Neuronal stem cell (in vitro differentiated cells): ENCODE data around the gene PGLYRP4.

Experiments
- DNase-seq: peaks from one replicate; pipeline ENCODE4 v3.0.0-alpha.2; 2013; ENCODE audit warnings: low spot score
- H2AFZ ChIP-seq: one replicate; pipeline ENCODE4 v1.6.1; 2013; ENCODE audit warnings: mild to moderate bottlenecking, low read length, inconsistent platforms
- H2AK5ac ChIP-seq: 2 replicates; pipeline ENCODE4 v1.6.1; 2013; ENCODE audit warnings: low read depth, mild to moderate bottlenecking, inconsistent platforms, low read length, moderate library complexity, mixed read lengths
- H2BK120ac ChIP-seq: 2 replicates; pipeline ENCODE4 v1.6.1; 2013; ENCODE audit warnings: low read depth, mild to moderate bottlenecking, inconsistent platforms, low read length, moderate library complexity, mixed read lengths
- H2BK12ac ChIP-seq: one replicate; pipeline ENCODE4 v1.6.1; 2013; ENCODE audit warnings: low read length, inconsistent platforms
- H2BK15ac ChIP-seq: 2 replicates; pipeline ENCODE4 v1.6.1; 2013; ENCODE audit warnings: mild to moderate bottlenecking, low read length, inconsistent platforms, mixed read lengths
- H2BK5ac ChIP-seq: one replicate; pipeline ENCODE4 v1.6.1; 2013; ENCODE audit warnings: inconsistent platforms, mild to moderate bottlenecking, low read length, moderate library complexity
- H3K14ac ChIP-seq: one replicate; pipeline ENCODE4 v1.6.1; 2013; ENCODE audit warnings: low read length, inconsistent platforms
- H3K18ac ChIP-seq: 2 replicates; pipeline ENCODE4 v1.6.1; 2013; ENCODE audit warnings: low read length, inconsistent platforms
- H3K23ac ChIP-seq: 2 replicates; pipeline ENCODE4 v1.6.1; 2013; ENCODE audit warnings: low read depth, mild to moderate bottlenecking, mixed read lengths, low read length, inconsistent platforms; ENCODE audit not compliant: poor library complexity
- H3K27ac ChIP-seq: replicated peaks from 3 replicates; pipeline ENCODE4 v1.5.1; 2013; ENCODE audit warnings: low read length, inconsistent platforms
- H3K27me3 ChIP-seq, 3 experiments: 2 replicates each; pipeline ENCODE4 v1.6.1; 2013; ENCODE audit warnings: low read length in 3 of 3, mild to moderate bottlenecking in 2 of 3, inconsistent platforms in 1 of 3, low read depth in 1 of 3, mixed read lengths in 1 of 3, moderate library complexity in 1 of 3; ENCODE audit not compliant: control insufficient read depth in 3 of 3, insufficient read depth in 3 of 3
- H3K36me3 ChIP-seq, 2 donors: replicated peaks in 1 of 2; 2 replicates each; pipeline ENCODE4 v1.6.1; 2013; ENCODE audit warnings: low read length in 2 of 2; ENCODE audit not compliant: control insufficient read depth in 2 of 2, insufficient read depth in 2 of 2
- H3K4ac ChIP-seq: 2 replicates; pipeline ENCODE4 v1.6.1; 2013; ENCODE audit warnings: inconsistent platforms, mild to moderate bottlenecking, low read length, moderate library complexity
- H3K4me1 ChIP-seq, 2 donors: 1 replicate in 1 of 2; 2 replicates in 1 of 2; pipeline ENCODE4 v1.6.1; 2013; ENCODE audit warnings: low read length in 2 of 2, low read depth in 1 of 2; ENCODE audit not compliant: control insufficient read depth in 2 of 2, insufficient read depth in 1 of 2
- H3K4me2 ChIP-seq: one replicate; pipeline ENCODE4 v1.6.1; 2013; ENCODE audit warnings: mild to moderate bottlenecking, low read length, inconsistent platforms; ENCODE audit not compliant: insufficient read depth, poor library complexity, severe bottlenecking
- H3K4me3 ChIP-seq, 2 donors: 2 replicates each; pipeline ENCODE4 v1.5.1; 2013; ENCODE audit warnings: low read length in 2 of 2, mild to moderate bottlenecking in 2 of 2, inconsistent platforms in 1 of 2, moderate library complexity in 1 of 2
- H3K79me1 ChIP-seq: one replicate; pipeline ENCODE4 v1.6.1; 2013; ENCODE audit warnings: low read depth, mild to moderate bottlenecking, inconsistent platforms, low read length, moderate library complexity
- H3K9ac ChIP-seq: one replicate; pipeline ENCODE4 v1.6.1; 2013; ENCODE audit warnings: mild to moderate bottlenecking, low read depth, low read length, inconsistent platforms; ENCODE audit not compliant: poor library complexity
- H3K9me3 ChIP-seq, 2 donors: replicated peaks in 1 of 2; 2 replicates each; pipeline versions ENCODE3 to v1.6.1; 2013; ENCODE audit warnings: low read length in 2 of 2, mild to moderate bottlenecking in 2 of 2, inconsistent platforms in 1 of 2, low read depth in 1 of 2, mixed read lengths in 1 of 2, moderate library complexity in 1 of 2; ENCODE audit not compliant: control insufficient read depth in 2 of 2, insufficient read depth in 1 of 2
- H4K8ac ChIP-seq: one replicate; pipeline ENCODE4 v1.6.1; 2013; ENCODE audit warnings: low read depth, mild to moderate bottlenecking, inconsistent platforms, low read length, moderate library complexity
- H4K91ac ChIP-seq: one replicate; pipeline ENCODE4 v1.6.1; 2013; ENCODE audit warnings: low read length, low read depth, mild to moderate bottlenecking, inconsistent platforms; ENCODE audit not compliant: poor library complexity
- WGBS, 2 donors: extraction: QIAGEN DNeasy Blood & Tissue Kit; methylation state at CpG; one replicate each; pipeline ENCODE4 v1.1.7; 2013; ENCODE audit warnings: missing lambda C conversion rate in 2 of 2, mixed read lengths in 1 of 2; ENCODE audit not compliant: insufficient read length in 2 of 2, insufficient replicate concordance in 1 of 2; ENCODE audit errors: extremely low coverage in 2 of 2; 5-methylcytosine and 5-hydroxymethylcytosine counted together

PGLYRP4 gene

DNA sequence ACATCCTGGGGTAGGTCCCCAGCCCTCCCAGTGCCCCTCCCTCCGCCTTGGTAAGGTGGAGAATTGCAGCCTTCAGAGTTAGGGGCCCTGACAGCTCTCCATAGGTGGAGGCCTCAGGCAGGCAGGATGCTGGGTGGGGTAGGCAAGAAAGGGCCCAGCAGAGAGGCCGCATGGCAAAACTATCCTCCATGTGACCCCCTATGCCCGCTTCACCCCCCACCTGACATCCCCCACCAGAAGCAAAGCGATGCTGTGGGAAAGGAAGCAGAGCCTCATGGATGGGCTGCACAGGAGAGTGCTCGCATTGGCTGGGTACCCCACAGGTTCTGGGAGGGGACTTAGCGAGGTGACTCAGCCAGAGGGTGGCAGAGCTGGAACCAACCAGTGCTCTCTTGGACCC, 10.6 kb upstream of the PGLYRP4 start:
- peaks cover 0 to 33% (median 0%) of the 10 kb centered on the region in 3 experiments for H3K27me3 ChIP-seq

DNA sequence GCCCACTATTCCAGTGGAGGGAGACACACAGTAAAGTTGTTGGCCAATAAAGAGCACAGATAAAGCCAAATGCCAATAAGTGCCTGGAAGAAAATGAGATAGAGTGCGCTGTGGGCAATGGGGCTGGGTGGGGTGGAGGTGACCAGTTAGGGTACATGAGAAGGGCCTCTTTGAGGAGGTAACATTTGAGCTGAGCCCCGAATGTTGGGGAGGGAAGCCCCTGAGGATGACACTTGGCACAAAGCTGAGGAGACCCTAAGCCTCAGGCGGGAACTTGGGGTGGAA, 10.0 kb upstream of the PGLYRP4 start:
- Histone ChIP-seq H3K27ac (no peak overlapping the region), H2BK12ac (no peak overlapping the region), H2BK120ac (no peak overlapping the region), H2AK5ac (no peak overlapping the region), H3K27me3 (peaks cover 0 to 33% (median 0%) of the 10 kb centered on the region in 3 experiments), H4K91ac (no peak overlapping the region), H4K8ac (no peak overlapping the region), H3K9me3 (no peaks in the 10 kb centered on the region), H2BK15ac (no peak overlapping the region), H3K14ac (no peak overlapping the region), H2AFZ (no peak overlapping the region), H3K23ac (no peak overlapping the region), H3K4ac (no peak overlapping the region), H2BK5ac (no peak overlapping the region), H3K4me3 (no peak overlapping the region), H3K18ac (no peak overlapping the region), H3K9ac (no peak overlapping the region), H3K4me2 (no peak overlapping the region), H3K4me1 (no peaks in the 10 kb centered on the region), H3K79me1 (no peaks in the 10 kb centered on the region), H3K36me3 (no peaks in the 10 kb centered on the region)
- no peak for DNase-seq
- WGBS, 2 donors, result no CpG with 5 or more reads among the region's 3 CpGs

More for the DNA sequence above, 10.6 kb upstream of the PGLYRP4 start:
- H3K9ac ChIP-seq, result no peak overlapping the region
- H3K14ac ChIP-seq, result no peak overlapping the region
- H4K91ac ChIP-seq, result no peak overlapping the region
- H3K18ac ChIP-seq, result no peak overlapping the region
- H2AFZ ChIP-seq, result no peak overlapping the region
- H3K79me1 ChIP-seq, result no peaks in the 10 kb centered on the region
- H2BK5ac ChIP-seq, result no peak overlapping the region
- no peak overlapping the region for H4K8ac ChIP-seq
- H3K23ac ChIP-seq, result no peak overlapping the region
- no peaks in the 10 kb centered on the region for H3K4me1 ChIP-seq
- no peak overlapping the region for H3K4ac ChIP-seq
- no peak overlapping the region for H2BK15ac ChIP-seq
- no peak overlapping the region for H3K27ac ChIP-seq
- WGBS, 2 donors, result no CpG with 5 or more reads among the region's 6 CpGs
- H3K9me3 ChIP-seq, result no peaks in the 10 kb centered on the region
- H3K36me3 ChIP-seq, result no peaks in the 10 kb centered on the region
- no peak overlapping the region for H3K4me2 ChIP-seq
- H2BK12ac ChIP-seq, result no peak overlapping the region
- H2AK5ac ChIP-seq, result no peak overlapping the region
- DNase-seq, result no peak
- no peak overlapping the region for H3K4me3 ChIP-seq
- no peak overlapping the region for H2BK120ac ChIP-seq

DNA sequence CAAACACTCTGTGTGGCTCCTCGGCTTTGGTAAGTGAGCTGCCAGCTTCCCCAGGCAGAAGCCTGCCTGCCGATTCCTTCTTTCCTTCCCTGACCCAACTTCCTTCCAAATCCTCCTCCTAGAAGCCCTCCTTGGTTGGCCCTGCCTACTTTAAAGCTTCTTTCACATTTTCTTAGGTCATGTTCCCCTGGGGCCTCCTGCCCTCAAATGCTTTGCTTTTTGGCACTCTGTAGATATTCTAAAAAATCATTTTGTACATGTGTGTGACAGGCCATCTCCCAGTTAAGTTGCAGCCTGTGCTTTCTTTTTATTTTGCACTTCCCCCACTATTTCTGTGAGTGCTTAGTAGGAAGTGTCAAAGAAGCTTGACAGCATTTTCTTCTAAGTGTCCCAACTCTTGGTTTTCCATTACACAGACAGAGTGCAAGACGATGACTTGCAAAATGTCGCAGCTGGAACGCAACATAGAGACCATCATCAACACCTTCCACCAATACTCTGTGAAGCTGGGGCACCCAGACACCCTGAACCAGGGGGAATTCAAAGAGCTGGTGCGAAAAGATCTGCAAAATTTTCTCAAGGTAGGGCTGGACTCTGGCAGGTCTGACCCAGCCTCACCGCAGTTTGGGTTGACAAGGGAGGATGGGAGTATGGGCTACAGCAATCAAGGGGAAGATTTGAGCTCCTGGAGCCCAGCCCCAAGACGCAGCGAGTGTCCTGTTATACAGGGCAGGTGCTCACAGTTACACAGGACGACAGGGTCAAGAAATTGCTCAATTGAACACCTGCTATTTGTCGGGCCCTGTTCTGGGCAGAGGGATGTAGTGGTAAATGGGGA, 9.4 kb upstream of the PGLYRP4 start, which contains the start of gene S100A9:
Gene S100A9 (plus strand): TSS at position 2 of the 838 bp plus-strand sequence. CDS start 430 bp downstream, at position 432.
- H2BK15ac ChIP-seq, result no peak within 1 kb of the TSS
- no peaks in the 10 kb centered on the region for H3K4me1 ChIP-seq
- H2BK5ac ChIP-seq, result no peak within 1 kb of the TSS
- no peaks in the 10 kb centered on the region for H3K36me3 ChIP-seq
- no peak for DNase-seq
- H3K23ac ChIP-seq, result no peak within 1 kb of the TSS
- H2BK12ac ChIP-seq, result no peak within 1 kb of the TSS
- H3K4me3 ChIP-seq, result no peak within 1 kb of the TSS
- H2BK120ac ChIP-seq, result no peak within 1 kb of the TSS
- peak within 1 kb of the TSS; percentile 48 for H3K18ac ChIP-seq
- no peak within 1 kb of the TSS for H2AK5ac ChIP-seq
- H3K9ac ChIP-seq, result no peak within 1 kb of the TSS
- no peak within 1 kb of the TSS for H3K27ac ChIP-seq
- no peak within 1 kb of the TSS for H4K8ac ChIP-seq
- H3K27me3 ChIP-seq, result peaks cover 0 to 29% (median 0%) of the 10 kb centered on the region in 3 experiments
- no CpG with 5 or more reads among the region's 11 CpGs for WGBS, 2 donors
- no peak within 1 kb of the TSS for H2AFZ ChIP-seq
- H3K9me3 ChIP-seq, result no peaks in the 10 kb centered on the region
- no peak within 1 kb of the TSS for H3K4me2 ChIP-seq
- H3K4ac ChIP-seq, result no peak within 1 kb of the TSS
- no peaks in the 10 kb centered on the region for H3K79me1 ChIP-seq
- H4K91ac ChIP-seq, result no peak within 1 kb of the TSS
- no peak within 1 kb of the TSS for H3K14ac ChIP-seq

DNA sequence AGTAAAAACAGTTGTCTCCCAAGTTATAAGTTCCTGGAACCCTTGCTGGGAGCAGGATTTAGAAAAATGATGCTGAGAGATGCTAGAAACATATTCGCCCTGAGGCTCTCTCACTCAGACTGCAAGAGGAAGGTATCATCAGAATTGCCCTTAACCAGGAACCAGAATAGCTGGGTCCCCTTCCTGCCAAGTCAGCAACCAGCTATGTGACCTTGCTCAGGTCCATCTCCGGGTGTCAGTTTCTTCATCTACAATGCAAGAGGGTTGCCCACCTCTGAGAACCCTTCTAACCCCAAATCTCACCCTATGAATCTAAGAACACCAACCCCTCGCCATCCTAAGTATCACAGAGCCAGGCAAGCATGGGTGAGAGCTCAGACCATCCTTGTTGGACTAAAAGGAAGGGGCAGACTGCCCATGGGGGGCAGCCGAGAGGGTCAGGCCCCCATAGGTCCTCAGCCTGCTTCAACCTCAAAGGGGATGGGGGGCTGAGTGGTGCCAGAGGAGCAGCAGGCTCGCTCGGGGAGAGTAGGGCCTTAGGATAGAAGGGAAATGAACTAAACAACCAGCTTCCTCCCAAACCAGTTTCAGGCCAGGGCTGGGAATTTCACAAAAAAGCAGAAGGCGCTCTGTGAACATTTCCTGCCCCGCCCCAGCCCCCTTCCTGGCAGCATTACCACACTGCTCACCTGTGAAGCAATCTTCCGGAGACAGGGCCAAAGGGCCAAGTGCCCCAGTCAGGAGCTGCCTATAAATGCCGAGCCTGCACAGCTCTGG, 8.6 kb upstream of the PGLYRP4 start:
- peaks cover 0 to 29% (median 0%) of the 10 kb centered on the region in 3 experiments for H3K27me3 ChIP-seq

More for the DNA sequence above, 8.6 kb upstream of the PGLYRP4 start:
- Histone ChIP-seq H3K18ac (peak overlapping the region; percentile 48), H3K27ac (no peak overlapping the region), H3K4me3 (no peak overlapping the region), H4K8ac (no peak overlapping the region), H3K4ac (no peak overlapping the region), H3K9me3 (no peaks in the 10 kb centered on the region), H2AFZ (no peak overlapping the region), H3K79me1 (no peaks in the 10 kb centered on the region), H4K91ac (no peak overlapping the region), H2BK15ac (no peak overlapping the region), H3K23ac (no peak overlapping the region), H2AK5ac (no peak overlapping the region), H2BK5ac (no peak overlapping the region), H3K36me3 (no peaks in the 10 kb centered on the region), H2BK12ac (no peak overlapping the region), H3K4me2 (no peak overlapping the region), H2BK120ac (no peak overlapping the region), H3K14ac (no peak overlapping the region), H3K9ac (no peak overlapping the region), H3K4me1 (no peaks in the 10 kb centered on the region)
- no peak for DNase-seq
- no CpG with 5 or more reads among the region's 10 CpGs for WGBS, 2 donors
